SHP77 treated with DMSO at 0.1 percent for 48 hours (cell line): ENCODE data around the gene NEK7.
"Not testable (repeated sequence)": the region's sequence is repeated elsewhere in the genome, so short reads cannot be mapped to it uniquely, and the experiment has no call there.

ENCODE experiments used
- DNase-seq: peaks from one replicate; lab custom pipeline; 2025; lab: John Stamatoyannopoulos, UW

The NEK7 gene

GRCh38 chr1:198156745-198157240, at the start of gene NEK7:
TSS of gene NEK7 (plus strand) at chr1:198156998. CDS start at chr1:198232581, 75,583 bp downstream.
- peak; percentile 17 for DNase-seq

- DNase-seq = no peak
These were observed 49.7 kb upstream of the NEK7 start for GRCh38 chr1:198107091-198107501.

- DNase-seq = no peak
These were observed 48.0 kb upstream of the NEK7 start for GRCh38 chr1:198108636-198109370.

GRCh38 chr1:198109371-198109715, 47.5 kb upstream of the NEK7 start:
- no peak for DNase-seq

GRCh38 chr1:198113342-198113750, 43.5 kb upstream of the NEK7 start:
- no peak for DNase-seq

- no peak for DNase-seq
These were observed 40.7 kb upstream of the NEK7 start for GRCh38 chr1:198116069-198116468.

- no peak for DNase-seq
These were observed 40.3 kb upstream of the NEK7 start for GRCh38 chr1:198116469-198116868.

- DNase-seq = no peak
These were observed 39.5 kb upstream of the NEK7 start for GRCh38 chr1:198117267-198117666.

GRCh38 chr1:198118134-198118533, 38.7 kb upstream of the NEK7 start:
- DNase-seq = no peak

- DNase-seq = no peak
These were observed 36.9 kb upstream of the NEK7 start for GRCh38 chr1:198119906-198120305.

- DNase-seq = no peak
These were observed 35.6 kb upstream of the NEK7 start for GRCh38 chr1:198121056-198121826.

- DNase-seq = no peak
These were observed 34.1 kb upstream of the NEK7 start for GRCh38 chr1:198122693-198123092.

- DNase-seq = no peak
These were observed 33.7 kb upstream of the NEK7 start for GRCh38 chr1:198123133-198123532.

- DNase-seq = no peak
These were observed 32.1 kb upstream of the NEK7 start for GRCh38 chr1:198124673-198125072.

GRCh38 chr1:198125995-198126735, 30.6 kb upstream of the NEK7 start:
- DNase-seq = no peak

GRCh38 chr1:198128533-198128932, 28.3 kb upstream of the NEK7 start:
- no peak for DNase-seq

- not testable (repeated sequence) for DNase-seq
These were observed 26.7 kb upstream of the NEK7 start for GRCh38 chr1:198130053-198130452.

- no peak for DNase-seq
These were observed 24.6 kb upstream of the NEK7 start for GRCh38 chr1:198132060-198132781.

GRCh38 chr1:198134252-198134651, 22.5 kb upstream of the NEK7 start:
- DNase-seq = no peak

- no peak for DNase-seq
These were observed 21.4 kb upstream of the NEK7 start for GRCh38 chr1:198135366-198135765.

GRCh38 chr1:198141668-198142351, 15.0 kb upstream of the NEK7 start:
- no peak for DNase-seq
